ENCODE data around the gene TAS2R46. TPM values are rescaled to one million over a fixed set of nuclear protein-coding genes. Genes with fewer than 3 reads are reported as not detected.
"Not testable (repeated sequence)": the region's sequence is repeated elsewhere in the genome, so short reads cannot be mapped to it uniquely, and the experiment has no call there.

TAS2R46 gene
- total and polyA plus RNA-seq, 2 of the 13 experiments (the other 11 are each of a cell fraction or from before 2014, with no cell fraction given) = 0.16 to 3.5 TPM

- BruUV-seq (replicated peaks); POLR2A ChIA-PET; H3K27me3 ChIP-seq (ENCODE audit: control insufficient read depth in 1 of 2, insufficient read depth in 2 of 2, low read length in 2 of 2); H3K9me3 ChIP-seq (ENCODE audit: low read length); FAIRE-seq; H4K20me1 ChIP-seq (ENCODE audit: insufficient read depth, low read length); H3K36me3 ChIP-seq (replicated peaks in 1 of 2; ENCODE audit: control insufficient read depth in 1 of 2, insufficient read depth in 2 of 2, low read length in 2 of 2); H3K4me2 ChIP-seq (ENCODE audit: low read depth, low read length); H3K79me2 ChIP-seq (ENCODE audit: insufficient read depth, low read length); H2AFZ ChIP-seq (ENCODE audit: low read length); H3K4me3 ChIP-seq (replicated peaks in 1 of 3; ENCODE audit: insufficient read depth in 1 of 3, low read depth in 2 of 3, low read length in 3 of 3); CTCF ChIA-PET (ENCODE audit: low intra/inter-chr PET ratio, low total read pairs); DNase-seq (ENCODE audit: low spot score); H3K9ac ChIP-seq (ENCODE audit: insufficient read depth, low read depth, low read length); H3K27ac ChIP-seq (ENCODE audit: extremely low read length, insufficient read depth, low read length); ATAC-seq; intact Hi-C loops (cut with micrococcal nuclease; ENCODE audit: unreplicated experiment); H3K4me1 ChIP-seq (ENCODE audit: insufficient read depth, low read length): not testable (repeated sequence)
- in situ Hi-C loops (cut with HindIII; ENCODE audit: extremely low pct_ligation_motif_present, low pct_unique_long_range_greater_than_20kb) = loop anchor here (10.0 kb wide), 1 partner anchor 61 kb away; the partner anchor contains the start of gene TAS2R43
- WGBS (ENCODE audit: low lambda C conversion rate) = 100% methylated on average over 1 of the region's 3 CpGs
Observed at GRCh38 chr12:11033959-11034358, 28.1 kb downstream of the TAS2R46 start.

GRCh38 chr12:11031307-11031706 is 30.8 kb downstream of the TAS2R46 start, which contains the start of gene TAS2R31:
TSS of gene TAS2R31 (minus strand) at chr12:11031407. CDS start at chr12:11031335, 72 bp downstream.
- H3K36me3 ChIP-seq (replicated peaks in 1 of 2; ENCODE audit: control insufficient read depth in 1 of 2, insufficient read depth in 2 of 2, low read length in 2 of 2) = peaks cover 3 to 8% of the 10 kb centered on the region in 2 experiments; a peak in 3 of 5 replicates
- H3K4me2 ChIP-seq (ENCODE audit: low read depth, low read length) = no peak within 1 kb of the TSS
- no peak for ATAC-seq
- CTCF ChIA-PET (ENCODE audit: low intra/inter-chr PET ratio, low total read pairs) = no interaction called here
- no peaks in the 10 kb centered on the region for H4K20me1 ChIP-seq (ENCODE audit: insufficient read depth, low read length)
- in situ Hi-C loops (cut with HindIII; ENCODE audit: extremely low pct_ligation_motif_present, low pct_unique_long_range_greater_than_20kb) = loop anchor here (10.0 kb wide), 1 partner anchor 63 kb away; the partner anchor contains the start of gene TAS2R43
- H3K9ac ChIP-seq (ENCODE audit: insufficient read depth, low read depth, low read length) = no peak within 1 kb of the TSS
- H3K4me3 ChIP-seq (replicated peaks in 1 of 3; ENCODE audit: insufficient read depth in 1 of 3, low read depth in 2 of 3, low read length in 3 of 3) = no peak within 1 kb of the TSS
- no TSS peak for BruUV-seq (replicated peaks)
- no peaks in the 10 kb centered on the region for H3K27me3 ChIP-seq (ENCODE audit: control insufficient read depth in 1 of 2, insufficient read depth in 2 of 2, low read length in 2 of 2)
- no peaks in the 10 kb centered on the region for H3K4me1 ChIP-seq (ENCODE audit: insufficient read depth, low read length)
- intact Hi-C loops (cut with micrococcal nuclease; ENCODE audit: unreplicated experiment) = loop anchor here (2.0 kb wide), 1 partner anchor 59 kb away; no protein-coding TSS in a partner anchor
- POLR2A ChIA-PET = no interaction called here
- 99% methylated on average over 6 of the region's 6 CpGs for WGBS (ENCODE audit: low lambda C conversion rate)
- H3K9me3 ChIP-seq (ENCODE audit: low read length) = no peaks in the 10 kb centered on the region
- H2AFZ ChIP-seq (ENCODE audit: low read length) = no peak within 1 kb of the TSS
- no peak within 1 kb of the TSS for H3K27ac ChIP-seq (ENCODE audit: extremely low read length, insufficient read depth, low read length)
- no peak for FAIRE-seq
- DNase-seq (ENCODE audit: low spot score) = no peak
- no peaks in the 10 kb centered on the region for H3K79me2 ChIP-seq (ENCODE audit: insufficient read depth, low read length)
- TF ChIP-seq ZNF512 (CRISPR knock-in tag; IDR thresholded peaks at IDR 0.05) (no peak), TBX2 (CRISPR knock-in tag; IDR thresholded peaks at IDR 0.05; ENCODE audit: borderline replicate concordance) (no peak), ZNF296 (CRISPR knock-in tag; conservative IDR thresholded peaks at IDR 0.05) (no peak), ESRRA (CRISPR knock-in tag; IDR thresholded peaks at IDR 0.05; ENCODE audit: low read depth) (no peak), ZNF564 (CRISPR knock-in tag; IDR thresholded peaks at IDR 0.05) (no peak), ZNF446 (CRISPR knock-in tag; IDR thresholded peaks at IDR 0.05) (no peak), MXI1 (IDR thresholded peaks at IDR 0.05; ENCODE audit: borderline replicate concordance, low read depth, low read length) (no peak), ZNF282 (IDR thresholded peaks at IDR 0.05; ENCODE audit: partially characterized antibody) (no peak), CREB1 (IDR thresholded peaks at IDR 0.05) (no peak), CREB1 (CRISPR knock-in tag; IDR thresholded peaks at IDR 0.05) (no peak), SMAD3 (CRISPR knock-in tag; IDR thresholded peaks at IDR 0.05) (no peak), KDM2A (CRISPR knock-in tag; IDR thresholded peaks at IDR 0.05; ENCODE audit: borderline replicate concordance, low read depth) (no peak), ZNF678 (CRISPR knock-in tag; IDR thresholded peaks at IDR 0.05) (no peak)
- TF ChIP-seq, protein P1, sequence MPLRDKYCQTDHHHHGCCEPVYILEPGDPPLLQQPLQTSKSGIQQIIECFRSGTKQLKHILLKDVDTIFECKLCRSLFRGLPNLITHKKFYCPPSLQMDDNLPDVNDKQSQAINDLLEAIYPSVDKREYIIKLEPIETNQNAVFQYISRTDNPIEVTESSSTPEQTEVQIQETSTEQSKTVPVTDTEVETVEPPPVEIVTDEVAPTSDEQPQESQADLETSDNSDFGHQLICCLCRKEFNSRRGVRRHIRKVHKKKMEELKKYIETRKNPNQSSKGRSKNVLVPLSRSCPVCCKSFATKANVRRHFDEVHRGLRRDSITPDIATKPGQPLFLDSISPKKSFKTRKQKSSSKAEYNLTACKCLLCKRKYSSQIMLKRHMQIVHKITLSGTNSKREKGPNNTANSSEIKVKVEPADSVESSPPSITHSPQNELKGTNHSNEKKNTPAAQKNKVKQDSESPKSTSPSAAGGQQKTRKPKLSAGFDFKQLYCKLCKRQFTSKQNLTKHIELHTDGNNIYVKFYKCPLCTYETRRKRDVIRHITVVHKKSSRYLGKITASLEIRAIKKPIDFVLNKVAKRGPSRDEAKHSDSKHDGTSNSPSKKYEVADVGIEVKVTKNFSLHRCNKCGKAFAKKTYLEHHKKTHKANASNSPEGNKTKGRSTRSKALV (CRISPR knock-in tag; IDR thresholded peaks at IDR 0.05) = no peak
- TF ChIP-seq, protein P2, sequence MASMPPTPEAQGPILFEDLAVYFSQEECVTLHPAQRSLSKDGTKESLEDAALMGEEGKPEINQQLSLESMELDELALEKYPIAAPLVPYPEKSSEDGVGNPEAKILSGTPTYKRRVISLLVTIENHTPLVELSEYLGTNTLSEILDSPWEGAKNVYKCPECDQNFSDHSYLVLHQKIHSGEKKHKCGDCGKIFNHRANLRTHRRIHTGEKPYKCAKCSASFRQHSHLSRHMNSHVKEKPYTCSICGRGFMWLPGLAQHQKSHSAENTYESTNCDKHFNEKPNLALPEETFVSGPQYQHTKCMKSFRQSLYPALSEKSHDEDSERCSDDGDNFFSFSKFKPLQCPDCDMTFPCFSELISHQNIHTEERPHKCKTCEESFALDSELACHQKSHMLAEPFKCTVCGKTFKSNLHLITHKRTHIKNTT (CRISPR knock-in tag; IDR thresholded peaks at IDR 0.05) = no peak

Measured in HepG2 (cell line).